Upper lobe of left lung (tissue), 4 donors: ENCODE data around the gene PTPN2.
A peak's percentile ranks its signal among the peaks of the same experiment; 100 is the strongest.

Experiments
- CTCF ChIP-seq, 6 experiments: fragments of 450-650 bp in 4 of 6; fragments of 200-600 bp in 2 of 6; sonication (generic) in 2 of 6; IDR thresholded peaks; one replicate each; pipeline ENCODE4 v1.5.1; 2016 to 2019; ENCODE audit warnings: antibody characterized with exemption in 6 of 6
- POLR2AphosphoS5 ChIP-seq, 2 donors: sonication (generic); formaldehyde crosslinking; IDR thresholded peaks; one replicate each; pipeline ENCODE4 v1.5.1; 2017; ENCODE audit warnings: antibody characterized with exemption in 2 of 2

GRCh38 chr18:12883684-12884405 lies at the start of gene PTPN2:
- TF ChIP-seq POLR2AphosphoS5 (IDR thresholded peaks at IDR 0.05) (peak; percentile 96 to 97), CTCF (IDR thresholded peaks at IDR 0.05) (peak in 1 of 6 experiments; percentile 2)
